Measurements from ENCODE around the gene RP9.

DNA sequence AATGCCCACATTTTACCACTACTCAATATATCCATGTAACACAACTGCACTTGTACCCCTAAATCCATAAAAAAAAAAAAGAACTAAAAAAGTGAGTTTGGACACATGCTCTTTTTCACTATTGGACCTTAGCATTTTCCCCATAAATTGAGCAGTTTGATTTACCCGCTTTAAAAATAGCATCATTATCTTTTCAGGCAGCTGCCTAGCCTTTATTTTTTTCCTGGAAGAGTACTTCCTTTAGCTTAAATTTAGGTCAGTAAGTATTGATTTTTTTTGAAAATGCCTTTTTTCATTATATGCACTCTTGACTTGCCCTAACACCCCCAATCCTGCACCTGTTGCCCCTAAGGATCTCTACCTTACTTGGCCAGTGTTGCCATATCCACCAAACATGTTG lies 41.3 kb downstream of the RP9 start:
- TF ChIP-seq TRIM28 (IDR thresholded peaks at IDR 0.05; ENCODE audit: borderline replicate concordance, low read length) (no peak), ZNF677 (tag by site-specific recombination; IDR thresholded peaks at IDR 0.05) (no peak), ZNF776 (tag by site-specific recombination; IDR thresholded peaks at IDR 0.05; ENCODE audit: borderline replicate concordance) (no peak), KLF7 (tag by site-specific recombination; IDR thresholded peaks at IDR 0.05; ENCODE audit: borderline replicate concordance) (no peak), ZFP41 (tag by site-specific recombination; IDR thresholded peaks at IDR 0.05; ENCODE audit: borderline replicate concordance) (no peak), ZNF571 (tag by site-specific recombination; IDR thresholded peaks at IDR 0.05) (no peak), ZNF274 (IDR thresholded peaks at IDR 0.05; ENCODE audit: low read length) (no peak), ZNF274 (tag by site-specific recombination; IDR thresholded peaks at IDR 0.05; ENCODE audit: borderline replicate concordance) (no peak)
- TF ChIP-seq, protein P1, sequence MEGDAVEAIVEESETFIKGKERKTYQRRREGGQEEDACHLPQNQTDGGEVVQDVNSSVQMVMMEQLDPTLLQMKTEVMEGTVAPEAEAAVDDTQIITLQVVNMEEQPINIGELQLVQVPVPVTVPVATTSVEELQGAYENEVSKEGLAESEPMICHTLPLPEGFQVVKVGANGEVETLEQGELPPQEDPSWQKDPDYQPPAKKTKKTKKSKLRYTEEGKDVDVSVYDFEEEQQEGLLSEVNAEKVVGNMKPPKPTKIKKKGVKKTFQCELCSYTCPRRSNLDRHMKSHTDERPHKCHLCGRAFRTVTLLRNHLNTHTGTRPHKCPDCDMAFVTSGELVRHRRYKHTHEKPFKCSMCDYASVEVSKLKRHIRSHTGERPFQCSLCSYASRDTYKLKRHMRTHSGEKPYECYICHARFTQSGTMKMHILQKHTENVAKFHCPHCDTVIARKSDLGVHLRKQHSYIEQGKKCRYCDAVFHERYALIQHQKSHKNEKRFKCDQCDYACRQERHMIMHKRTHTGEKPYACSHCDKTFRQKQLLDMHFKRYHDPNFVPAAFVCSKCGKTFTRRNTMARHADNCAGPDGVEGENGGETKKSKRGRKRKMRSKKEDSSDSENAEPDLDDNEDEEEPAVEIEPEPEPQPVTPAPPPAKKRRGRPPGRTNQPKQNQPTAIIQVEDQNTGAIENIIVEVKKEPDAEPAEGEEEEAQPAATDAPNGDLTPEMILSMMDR (tag by site-specific recombination; IDR thresholded peaks at IDR 0.05) = no peak
- TF ChIP-seq, protein P2, sequence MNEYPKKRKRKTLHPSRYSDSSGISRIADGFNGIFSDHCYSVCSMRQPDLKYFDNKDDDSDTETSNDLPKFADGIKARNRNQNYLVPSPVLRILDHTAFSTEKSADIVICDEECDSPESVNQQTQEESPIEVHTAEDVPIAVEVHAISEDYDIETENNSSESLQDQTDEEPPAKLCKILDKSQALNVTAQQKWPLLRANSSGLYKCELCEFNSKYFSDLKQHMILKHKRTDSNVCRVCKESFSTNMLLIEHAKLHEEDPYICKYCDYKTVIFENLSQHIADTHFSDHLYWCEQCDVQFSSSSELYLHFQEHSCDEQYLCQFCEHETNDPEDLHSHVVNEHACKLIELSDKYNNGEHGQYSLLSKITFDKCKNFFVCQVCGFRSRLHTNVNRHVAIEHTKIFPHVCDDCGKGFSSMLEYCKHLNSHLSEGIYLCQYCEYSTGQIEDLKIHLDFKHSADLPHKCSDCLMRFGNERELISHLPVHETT (tag by site-specific recombination; IDR thresholded peaks at IDR 0.05) = no peak

All from HEK293 (cell line).